ENCODE results near the gene EFCAB12. TPM values are rescaled to one million over a fixed set of nuclear protein-coding genes. Genes with fewer than 3 reads are reported as not detected.

Gene EFCAB12
- total and polyA plus RNA-seq, 2 donors (not counting 3 experiments of a cell fraction or from before 2014, with no cell fraction given), result 0.15 to 0.49 TPM

DNA sequence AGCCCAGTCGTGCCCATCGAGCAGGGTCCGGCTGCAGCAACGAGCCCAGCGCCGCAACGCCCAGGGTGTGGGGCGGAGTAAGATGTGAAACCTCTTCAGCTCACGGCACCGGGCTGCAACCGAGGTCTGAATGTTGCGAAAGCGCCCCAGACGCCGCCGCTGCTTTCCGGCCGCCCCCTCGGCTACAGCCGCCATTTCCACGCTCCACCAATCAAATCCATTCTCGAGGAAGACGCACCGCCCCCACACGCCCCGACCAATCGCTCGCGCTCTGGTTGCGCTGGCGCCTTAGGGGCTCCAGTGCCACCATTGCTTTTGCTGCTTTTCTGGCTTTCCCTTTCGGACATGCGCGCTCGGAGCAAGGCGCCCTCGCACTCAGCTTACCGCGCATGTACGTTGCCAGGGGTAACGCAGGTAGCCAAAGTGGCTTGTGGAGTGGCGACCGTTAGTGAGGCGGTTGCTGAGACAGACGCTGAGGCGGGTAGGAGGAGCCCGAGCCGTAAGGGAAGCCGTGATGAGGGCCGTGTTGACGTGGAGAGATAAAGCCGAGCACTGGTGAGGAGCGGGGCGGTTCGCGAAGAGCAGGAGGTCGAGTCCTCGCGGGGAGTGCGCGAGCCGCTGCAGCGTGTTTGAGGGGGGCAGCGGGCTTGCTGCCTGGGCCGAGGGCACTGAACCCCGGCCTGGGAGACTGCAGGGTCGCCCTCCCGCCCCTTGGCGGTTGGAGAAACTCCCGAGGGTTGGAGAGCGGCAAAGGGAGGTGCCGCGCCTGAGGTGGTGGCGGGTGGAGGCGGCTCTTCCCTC lies 11.6 kb upstream of the EFCAB12 start, which contains the start of the genes IFT122 and MBD4:
TSS of gene IFT122 (plus strand) at position 408 of the 801 bp plus-strand sequence. CDS start at position 515, 107 bp downstream.
TSS of gene MBD4 (minus strand) at position 132 of the 801 bp plus-strand sequence. CDS start at position 17, 115 bp downstream.
- Histone ChIP-seq H3K9me3 (replicated peaks; ENCODE audit: control insufficient read depth, insufficient read depth, low read length) (no peaks in the 10 kb centered on the region), H3K4me3 (replicated peaks in 1 of 3; ENCODE audit: insufficient read depth in 1 of 3, low read depth in 1 of 3, low read length in 3 of 3) (peak within 1 kb of the TSS; percentile 70 to 81 (median 72)), H3K9ac (replicated peaks; ENCODE audit: extremely low read depth, insufficient read depth, low read length) (peak within 1 kb of the TSS; percentile 86), H3K36me3 (ENCODE audit: control insufficient read depth in 2 of 2, extremely low read depth in 1 of 2, insufficient read depth in 2 of 2, low read length in 2 of 2) (peaks cover 0 to 5% of the 10 kb centered on the region in 2 experiments), H3K79me2 (ENCODE audit: control insufficient read depth, insufficient read depth, low read length) (peaks cover 30% of the 10 kb centered on the region), H4K20me1 (replicated peaks; ENCODE audit: control insufficient read depth, extremely low read depth, insufficient read depth, low read length) (no peaks in the 10 kb centered on the region), H3K27ac (ENCODE audit: insufficient read depth, low read depth, low read length) (peak within 1 kb of the TSS; percentile 75), H3K4me2 (ENCODE audit: insufficient read depth, low read length) (peak within 1 kb of the TSS; percentile 88), H3K4me1 (ENCODE audit: control insufficient read depth, extremely low read depth, insufficient read depth, low read length) (peaks cover 44% of the 10 kb centered on the region), H2AFZ (ENCODE audit: low read depth, low read length) (peak within 1 kb of the TSS; percentile 83), H3K27me3 (ENCODE audit: control insufficient read depth in 2 of 2, insufficient read depth in 2 of 2, low read length in 2 of 2) (no peaks in the 10 kb centered on the region), H3K9me1 (replicated peaks; ENCODE audit: control insufficient read depth, extremely low read depth, insufficient read depth, low read length) (no peaks in the 10 kb centered on the region)
- ChIA-PET POLR2A (interaction anchor here (0.7 to 1.3 kb wide), 6 partner anchors 11 to 154 kb away, joined by 3 to 7 read pairs (median 3); partner anchors contain the start of gene EFCAB12), CTCF (interaction anchor here (0.9 to 2.7 kb wide), 6 partner anchors 12 to 385 kb away, joined by 3 to 14 read pairs (median 5); partner anchors contain the start of gene EFCAB12)
- TF ChIP-seq, protein P1, sequence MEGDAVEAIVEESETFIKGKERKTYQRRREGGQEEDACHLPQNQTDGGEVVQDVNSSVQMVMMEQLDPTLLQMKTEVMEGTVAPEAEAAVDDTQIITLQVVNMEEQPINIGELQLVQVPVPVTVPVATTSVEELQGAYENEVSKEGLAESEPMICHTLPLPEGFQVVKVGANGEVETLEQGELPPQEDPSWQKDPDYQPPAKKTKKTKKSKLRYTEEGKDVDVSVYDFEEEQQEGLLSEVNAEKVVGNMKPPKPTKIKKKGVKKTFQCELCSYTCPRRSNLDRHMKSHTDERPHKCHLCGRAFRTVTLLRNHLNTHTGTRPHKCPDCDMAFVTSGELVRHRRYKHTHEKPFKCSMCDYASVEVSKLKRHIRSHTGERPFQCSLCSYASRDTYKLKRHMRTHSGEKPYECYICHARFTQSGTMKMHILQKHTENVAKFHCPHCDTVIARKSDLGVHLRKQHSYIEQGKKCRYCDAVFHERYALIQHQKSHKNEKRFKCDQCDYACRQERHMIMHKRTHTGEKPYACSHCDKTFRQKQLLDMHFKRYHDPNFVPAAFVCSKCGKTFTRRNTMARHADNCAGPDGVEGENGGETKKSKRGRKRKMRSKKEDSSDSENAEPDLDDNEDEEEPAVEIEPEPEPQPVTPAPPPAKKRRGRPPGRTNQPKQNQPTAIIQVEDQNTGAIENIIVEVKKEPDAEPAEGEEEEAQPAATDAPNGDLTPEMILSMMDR (IDR thresholded peaks at IDR 0.05; ENCODE audit: extremely low read depth in 1 of 2, insufficient read depth in 1 of 2, low read depth in 1 of 2, low read length in 2 of 2), result no peak
- no peak for TF ChIP-seq EZH2 (IDR thresholded peaks at IDR 0.05; ENCODE audit: borderline replicate concordance, low read depth, low read length, severe bottlenecking)
- TF ChIP-seq GATA2 (IDR thresholded peaks at IDR 0.05; ENCODE audit: insufficient read depth, insufficient read length, low read depth, low read length), result no peak
- no peak for TF ChIP-seq JUN (IDR thresholded peaks at IDR 0.05; ENCODE audit: borderline replicate concordance, insufficient read depth, insufficient read length, low read depth)
- TF ChIP-seq POLR2A (IDR thresholded peaks at IDR 0.05; ENCODE audit: low read depth, low read length), result peak; percentile 79
- TF ChIP-seq POLR2AphosphoS5 (IDR thresholded peaks at IDR 0.05; ENCODE audit: insufficient read depth, low read depth, low read length), result peak; percentile 85
- TF ChIP-seq MYC (IDR thresholded peaks at IDR 0.05; ENCODE audit: low read depth, low read length), result no peak
- dilution Hi-C loops (cut with MboI; ENCODE audit: extremely low pct_ligation_motif_present, low sequenced_read_pairs) (no loop called here), intact Hi-C loops (cut with micrococcal nuclease) (loop anchor here (1.0 to 2.0 kb wide), 6 partner anchors 12 to 184 kb away; partner anchors contain the start of gene EFCAB12)
- DNase-seq (ENCODE audit: low read depth, low spot score), result peak; percentile 100
- FAIRE-seq, result peak; percentile 94
- BruUV-seq (replicated peaks), result no TSS peak

Data from endothelial cell of umbilical vein (primary cell).